HEK293 (cell line): Measurements from ENCODE around the gene CDKN3.

Experiments
- IKZF3 ChIP-seq: fragments of 450-650 bp; IDR thresholded peaks from 2 replicates; pipeline ENCODE4 v1.5.0; 2018; ENCODE audit warnings: missing biosample characterization, mild to moderate bottlenecking, missing genetic modification characterization, moderate library complexity
- KLF16 ChIP-seq: fragments of 450-650 bp; formaldehyde crosslinking; IDR thresholded peaks from 2 replicates; pipeline ENCODE4 v1.5.1; 2017; ENCODE audit warnings: missing biosample characterization, missing genetic modification characterization
- TCF7L2 ChIP-seq: IDR thresholded peaks from 2 replicates; pipeline ENCODE4 v1.6.1; 2011; ENCODE audit warnings: low read depth, mild to moderate bottlenecking, inconsistent platforms, low read length, moderate library complexity, borderline replicate concordance
- ZBTB20 ChIP-seq: fragments of 450-650 bp; formaldehyde crosslinking; IDR thresholded peaks from 2 replicates; pipeline ENCODE4 v1.5.1; 2016; ENCODE audit warnings: missing biosample characterization, missing genetic modification characterization
- ZFHX2 ChIP-seq: fragments of 450-650 bp; formaldehyde crosslinking; conservative IDR thresholded peaks from 2 replicates; pipeline ENCODE4 v1.5.1; 2016; ENCODE audit warnings: missing biosample characterization, missing genetic modification characterization
- ZFP3 ChIP-seq: fragments of 450-650 bp; formaldehyde crosslinking; IDR thresholded peaks from 2 replicates; pipeline ENCODE4 v1.5.1; 2016; ENCODE audit warnings: low read depth, missing biosample characterization, missing genetic modification characterization
- ZIC2 ChIP-seq: fragments of 450-650 bp; formaldehyde crosslinking; IDR thresholded peaks from 2 replicates; pipeline ENCODE4 v1.5.1; 2016; ENCODE audit warnings: missing biosample characterization, missing genetic modification characterization
- ZNF132 ChIP-seq: fragments of 450-650 bp; formaldehyde crosslinking; IDR thresholded peaks from 2 replicates; pipeline ENCODE4 v1.5.1; 2017; ENCODE audit warnings: missing biosample characterization, missing genetic modification characterization, borderline replicate concordance
- ZNF169 ChIP-seq: fragments of 450-650 bp; formaldehyde crosslinking; IDR thresholded peaks from 2 replicates; pipeline ENCODE4 v1.5.1; 2016; ENCODE audit warnings: missing biosample characterization, missing genetic modification characterization
- ZNF274 ChIP-seq, 2 experiments: fragments of 200-500 bp in 1 of 2; fragments of 450-650 bp in 1 of 2; sonication (Bioruptor generic) in 1 of 2; formaldehyde crosslinking in 1 of 2; IDR thresholded peaks; 2 replicates each; pipeline versions ENCODE4 v1.5.1 to v1.6.1; 2014 to 2016; ENCODE audit warnings: borderline replicate concordance in 1 of 2, inconsistent platforms in 1 of 2, low read length in 1 of 2, missing biosample characterization in 1 of 2, missing genetic modification characterization in 1 of 2
- ZNF621 ChIP-seq: fragments of 450-650 bp; formaldehyde crosslinking; IDR thresholded peaks from 2 replicates; pipeline ENCODE4 v1.5.1; 2017; ENCODE audit warnings: missing biosample characterization, missing genetic modification characterization
- ZNF76 ChIP-seq: fragments of 450-650 bp; formaldehyde crosslinking; IDR thresholded peaks from 2 replicates; pipeline ENCODE4; 2016; ENCODE audit warnings: low read depth, missing biosample characterization, missing genetic modification characterization, borderline replicate concordance
- ZNF791 ChIP-seq: fragments of 450-650 bp; formaldehyde crosslinking; IDR thresholded peaks from 2 replicates; pipeline ENCODE4 v1.5.1; 2016; ENCODE audit warnings: missing biosample characterization, missing genetic modification characterization
- ZSCAN23 ChIP-seq: fragments of 450-650 bp; formaldehyde crosslinking; IDR thresholded peaks from 2 replicates; pipeline ENCODE4 v1.5.1; 2016; ENCODE audit warnings: missing biosample characterization, missing genetic modification characterization
- TF ChIP-seq, protein P1 (sequence below): fragments of 450-650 bp; formaldehyde crosslinking; IDR thresholded peaks from 2 replicates; pipeline ENCODE4 v1.5.1; 2017; ENCODE audit warnings: missing biosample characterization, mild to moderate bottlenecking, missing genetic modification characterization, moderate library complexity
- TF ChIP-seq, protein P2 (sequence below): fragments of 450-650 bp; formaldehyde crosslinking; IDR thresholded peaks from 2 replicates; pipeline ENCODE4 v1.5.1; 2016; ENCODE audit warnings: missing biosample characterization, missing genetic modification characterization
- TF ChIP-seq, protein P3 (sequence below): fragments of 450-650 bp; formaldehyde crosslinking; IDR thresholded peaks from 2 replicates; pipeline ENCODE4 v1.5.0; 2017; ENCODE audit warnings: missing biosample characterization, missing genetic modification characterization, borderline replicate concordance
- TF ChIP-seq, protein P4 (sequence below): fragments of 450-650 bp; formaldehyde crosslinking; IDR thresholded peaks from 2 replicates; pipeline ENCODE4 v1.5.1; 2016; ENCODE audit warnings: missing biosample characterization, missing genetic modification characterization, borderline replicate concordance
- TF ChIP-seq, protein P5 (sequence below): fragments of 450-650 bp; formaldehyde crosslinking; IDR thresholded peaks from 2 replicates; pipeline ENCODE4 v1.5.1; 2017; ENCODE audit warnings: missing biosample characterization, missing genetic modification characterization
- TF ChIP-seq, protein P6 (sequence below): fragments of 450-650 bp; formaldehyde crosslinking; IDR thresholded peaks from 2 replicates; pipeline ENCODE4 v1.5.1; 2016; ENCODE audit warnings: missing biosample characterization, missing genetic modification characterization, borderline replicate concordance
- TF ChIP-seq, protein P7 (sequence below): fragments of 450-650 bp; formaldehyde crosslinking; IDR thresholded peaks from 2 replicates; pipeline ENCODE4 v1.5.1; 2016; ENCODE audit warnings: missing biosample characterization, missing genetic modification characterization, low read depth

CDKN3 gene

DNA sequence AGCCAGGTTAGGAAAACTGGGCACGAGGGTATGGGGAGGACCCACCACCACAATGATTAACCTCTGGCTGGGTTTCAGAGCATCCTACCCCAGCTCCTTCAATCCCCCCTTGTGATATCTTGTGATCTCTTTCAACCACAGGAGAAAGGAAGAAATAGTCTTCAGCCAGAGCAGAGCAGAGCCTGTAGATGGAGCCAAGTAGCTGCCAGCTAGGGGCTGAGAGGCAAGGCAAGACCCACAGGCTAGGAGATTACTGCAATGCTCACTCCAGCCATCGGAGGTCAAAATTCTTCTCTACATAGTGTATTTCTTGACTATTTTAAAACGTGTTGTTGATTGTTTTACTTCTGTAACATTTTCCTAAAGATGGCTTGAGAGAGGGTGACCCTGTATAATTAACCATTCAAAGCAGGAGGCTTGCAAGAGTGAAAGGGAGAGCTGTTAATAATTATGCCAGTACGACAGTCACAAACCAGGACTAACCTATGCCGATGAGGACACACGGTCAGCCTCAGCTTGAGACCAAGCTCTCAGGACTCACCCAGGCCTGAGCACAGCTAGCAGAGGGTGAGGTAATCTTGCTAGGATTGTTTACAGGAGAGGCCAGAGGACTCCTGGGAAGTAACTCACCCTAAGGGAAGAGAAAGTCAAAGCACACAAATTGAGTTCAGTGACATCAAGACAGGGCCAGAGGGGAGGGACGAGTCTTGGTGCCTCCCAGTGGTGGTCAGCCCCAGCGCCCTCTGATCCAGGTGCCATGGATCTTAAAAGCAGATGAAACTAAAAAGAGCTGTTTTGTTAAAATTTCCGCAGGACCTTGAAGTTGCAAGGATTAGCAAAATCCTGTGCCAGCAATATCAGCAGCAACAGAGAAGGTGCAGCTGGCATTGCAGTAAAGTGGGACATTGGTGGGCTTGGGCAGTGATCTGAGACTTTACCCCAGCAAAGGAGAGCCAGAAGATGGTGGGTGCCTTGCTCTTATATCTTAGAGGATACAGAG, 29.8 kb upstream of the CDKN3 start (continued):
- TF ChIP-seq, protein P1, sequence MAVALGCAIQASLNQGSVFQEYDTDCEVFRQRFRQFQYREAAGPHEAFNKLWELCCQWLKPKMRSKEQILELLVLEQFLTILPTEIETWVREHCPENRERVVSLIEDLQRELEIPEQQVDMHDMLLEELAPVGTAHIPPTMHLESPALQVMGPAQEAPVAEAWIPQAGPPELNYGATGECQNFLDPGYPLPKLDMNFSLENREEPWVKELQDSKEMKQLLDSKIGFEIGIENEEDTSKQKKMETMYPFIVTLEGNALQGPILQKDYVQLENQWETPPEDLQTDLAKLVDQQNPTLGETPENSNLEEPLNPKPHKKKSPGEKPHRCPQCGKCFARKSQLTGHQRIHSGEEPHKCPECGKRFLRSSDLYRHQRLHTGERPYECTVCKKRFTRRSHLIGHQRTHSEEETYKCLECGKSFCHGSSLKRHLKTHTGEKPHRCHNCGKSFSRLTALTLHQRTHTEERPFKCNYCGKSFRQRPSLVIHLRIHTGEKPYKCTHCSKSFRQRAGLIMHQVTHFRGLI (tag by site-specific recombination), result no peak
- TF ChIP-seq KLF16 (tag by site-specific recombination) (no peak), ZIC2 (tag by site-specific recombination) (peak; percentile 61), IKZF3 (peak; percentile 55; the same call in 1 of the 2 replicates), ZNF132 (tag by site-specific recombination) (no peak), ZNF274 (IDR thresholded peaks at IDR 0.05; ENCODE audit: low read length) (no peak), ZNF274 (tag by site-specific recombination; IDR thresholded peaks at IDR 0.05; ENCODE audit: borderline replicate concordance) (no peak), ZNF791 (tag by site-specific recombination) (no peak), ZNF76 (tag by site-specific recombination) (no peak), TCF7L2 (no peak), ZFHX2 (tag by site-specific recombination) (no peak), ZSCAN23 (tag by site-specific recombination) (no peak), ZNF621 (tag by site-specific recombination) (no peak), ZBTB20 (tag by site-specific recombination) (0 out of 2 replicates have a peak, but pooled peaks have one; percentile 31), ZNF169 (no peak), ZFP3 (no peak)
- TF ChIP-seq, protein P2, sequence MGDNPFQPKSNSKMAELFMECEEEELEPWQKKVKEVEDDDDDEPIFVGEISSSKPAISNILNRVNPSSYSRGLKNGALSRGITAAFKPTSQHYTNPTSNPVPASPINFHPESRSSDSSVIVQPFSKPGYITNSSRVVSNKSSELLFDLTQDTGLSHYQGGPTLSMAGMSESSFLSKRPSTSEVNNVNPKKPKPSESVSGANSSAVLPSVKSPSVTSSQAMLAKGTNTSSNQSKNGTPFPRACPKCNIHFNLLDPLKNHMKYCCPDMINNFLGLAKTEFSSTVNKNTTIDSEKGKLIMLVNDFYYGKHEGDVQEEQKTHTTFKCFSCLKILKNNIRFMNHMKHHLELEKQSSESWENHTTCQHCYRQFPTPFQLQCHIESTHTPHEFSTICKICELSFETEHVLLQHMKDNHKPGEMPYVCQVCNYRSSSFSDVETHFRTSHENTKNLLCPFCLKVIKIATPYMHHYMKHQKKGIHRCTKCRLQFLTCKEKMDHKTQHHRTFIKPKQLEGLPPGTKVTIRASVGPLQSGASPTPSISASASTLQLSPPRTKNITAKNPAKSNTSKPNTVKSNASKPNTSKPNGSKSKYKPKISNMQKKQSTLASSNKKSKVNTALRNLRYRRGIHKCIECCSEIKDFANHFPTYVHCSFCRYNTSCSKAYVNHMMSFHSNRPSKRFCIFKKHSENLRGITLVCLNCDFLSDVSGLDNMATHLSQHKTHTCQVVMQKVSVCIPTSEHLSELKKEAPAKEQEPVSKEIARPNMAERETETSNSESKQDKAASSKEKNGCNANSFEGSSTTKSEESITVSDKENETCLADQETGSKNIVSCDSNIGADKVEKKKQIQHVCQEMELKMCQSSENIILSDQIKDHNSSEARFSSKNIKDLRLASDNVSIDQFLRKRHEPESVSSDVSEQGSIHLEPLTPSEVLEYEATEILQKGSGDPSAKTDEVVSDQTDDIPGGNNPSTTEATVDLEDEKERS, result no peak
- TF ChIP-seq, protein P3, sequence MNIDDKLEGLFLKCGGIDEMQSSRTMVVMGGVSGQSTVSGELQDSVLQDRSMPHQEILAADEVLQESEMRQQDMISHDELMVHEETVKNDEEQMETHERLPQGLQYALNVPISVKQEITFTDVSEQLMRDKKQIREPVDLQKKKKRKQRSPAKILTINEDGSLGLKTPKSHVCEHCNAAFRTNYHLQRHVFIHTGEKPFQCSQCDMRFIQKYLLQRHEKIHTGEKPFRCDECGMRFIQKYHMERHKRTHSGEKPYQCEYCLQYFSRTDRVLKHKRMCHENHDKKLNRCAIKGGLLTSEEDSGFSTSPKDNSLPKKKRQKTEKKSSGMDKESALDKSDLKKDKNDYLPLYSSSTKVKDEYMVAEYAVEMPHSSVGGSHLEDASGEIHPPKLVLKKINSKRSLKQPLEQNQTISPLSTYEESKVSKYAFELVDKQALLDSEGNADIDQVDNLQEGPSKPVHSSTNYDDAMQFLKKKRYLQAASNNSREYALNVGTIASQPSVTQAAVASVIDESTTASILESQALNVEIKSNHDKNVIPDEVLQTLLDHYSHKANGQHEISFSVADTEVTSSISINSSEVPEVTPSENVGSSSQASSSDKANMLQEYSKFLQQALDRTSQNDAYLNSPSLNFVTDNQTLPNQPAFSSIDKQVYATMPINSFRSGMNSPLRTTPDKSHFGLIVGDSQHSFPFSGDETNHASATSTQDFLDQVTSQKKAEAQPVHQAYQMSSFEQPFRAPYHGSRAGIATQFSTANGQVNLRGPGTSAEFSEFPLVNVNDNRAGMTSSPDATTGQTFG (tag by site-specific recombination), result no peak
- TF ChIP-seq, protein P4, sequence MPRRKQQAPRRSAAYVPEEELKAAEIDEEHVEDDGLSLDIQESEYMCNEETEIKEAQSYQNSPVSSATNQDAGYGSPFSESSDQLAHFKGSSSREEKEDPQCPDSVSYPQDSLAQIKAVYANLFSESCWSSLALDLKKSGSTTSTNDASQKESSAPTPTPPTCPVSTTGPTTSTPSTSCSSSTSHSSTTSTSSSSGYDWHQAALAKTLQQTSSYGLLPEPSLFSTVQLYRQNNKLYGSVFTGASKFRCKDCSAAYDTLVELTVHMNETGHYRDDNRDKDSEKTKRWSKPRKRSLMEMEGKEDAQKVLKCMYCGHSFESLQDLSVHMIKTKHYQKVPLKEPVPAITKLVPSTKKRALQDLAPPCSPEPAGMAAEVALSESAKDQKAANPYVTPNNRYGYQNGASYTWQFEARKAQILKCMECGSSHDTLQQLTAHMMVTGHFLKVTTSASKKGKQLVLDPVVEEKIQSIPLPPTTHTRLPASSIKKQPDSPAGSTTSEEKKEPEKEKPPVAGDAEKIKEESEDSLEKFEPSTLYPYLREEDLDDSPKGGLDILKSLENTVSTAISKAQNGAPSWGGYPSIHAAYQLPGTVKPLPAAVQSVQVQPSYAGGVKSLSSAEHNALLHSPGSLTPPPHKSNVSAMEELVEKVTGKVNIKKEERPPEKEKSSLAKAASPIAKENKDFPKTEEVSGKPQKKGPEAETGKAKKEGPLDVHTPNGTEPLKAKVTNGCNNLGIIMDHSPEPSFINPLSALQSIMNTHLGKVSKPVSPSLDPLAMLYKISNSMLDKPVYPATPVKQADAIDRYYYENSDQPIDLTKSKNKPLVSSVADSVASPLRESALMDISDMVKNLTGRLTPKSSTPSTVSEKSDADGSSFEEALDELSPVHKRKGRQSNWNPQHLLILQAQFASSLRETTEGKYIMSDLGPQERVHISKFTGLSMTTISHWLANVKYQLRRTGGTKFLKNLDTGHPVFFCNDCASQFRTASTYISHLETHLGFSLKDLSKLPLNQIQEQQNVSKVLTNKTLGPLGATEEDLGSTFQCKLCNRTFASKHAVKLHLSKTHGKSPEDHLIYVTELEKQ (tag by site-specific recombination), result no peak
- TF ChIP-seq, protein P5, sequence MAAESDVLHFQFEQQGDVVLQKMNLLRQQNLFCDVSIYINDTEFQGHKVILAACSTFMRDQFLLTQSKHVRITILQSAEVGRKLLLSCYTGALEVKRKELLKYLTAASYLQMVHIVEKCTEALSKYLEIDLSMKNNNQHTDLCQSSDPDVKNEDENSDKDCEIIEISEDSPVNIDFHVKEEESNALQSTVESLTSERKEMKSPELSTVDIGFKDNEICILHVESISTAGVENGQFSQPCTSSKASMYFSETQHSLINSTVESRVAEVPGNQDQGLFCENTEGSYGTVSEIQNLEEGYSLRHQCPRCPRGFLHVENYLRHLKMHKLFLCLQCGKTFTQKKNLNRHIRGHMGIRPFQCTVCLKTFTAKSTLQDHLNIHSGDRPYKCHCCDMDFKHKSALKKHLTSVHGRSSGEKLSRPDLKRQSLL (tag by site-specific recombination), result no peak
- TF ChIP-seq, protein P6, sequence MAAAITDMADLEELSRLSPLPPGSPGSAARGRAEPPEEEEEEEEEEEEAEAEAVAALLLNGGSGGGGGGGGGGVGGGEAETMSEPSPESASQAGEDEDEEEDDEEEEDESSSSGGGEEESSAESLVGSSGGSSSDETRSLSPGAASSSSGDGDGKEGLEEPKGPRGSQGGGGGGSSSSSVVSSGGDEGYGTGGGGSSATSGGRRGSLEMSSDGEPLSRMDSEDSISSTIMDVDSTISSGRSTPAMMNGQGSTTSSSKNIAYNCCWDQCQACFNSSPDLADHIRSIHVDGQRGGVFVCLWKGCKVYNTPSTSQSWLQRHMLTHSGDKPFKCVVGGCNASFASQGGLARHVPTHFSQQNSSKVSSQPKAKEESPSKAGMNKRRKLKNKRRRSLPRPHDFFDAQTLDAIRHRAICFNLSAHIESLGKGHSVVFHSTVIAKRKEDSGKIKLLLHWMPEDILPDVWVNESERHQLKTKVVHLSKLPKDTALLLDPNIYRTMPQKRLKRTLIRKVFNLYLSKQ (tag by site-specific recombination), result no peak
- TF ChIP-seq, protein P7, sequence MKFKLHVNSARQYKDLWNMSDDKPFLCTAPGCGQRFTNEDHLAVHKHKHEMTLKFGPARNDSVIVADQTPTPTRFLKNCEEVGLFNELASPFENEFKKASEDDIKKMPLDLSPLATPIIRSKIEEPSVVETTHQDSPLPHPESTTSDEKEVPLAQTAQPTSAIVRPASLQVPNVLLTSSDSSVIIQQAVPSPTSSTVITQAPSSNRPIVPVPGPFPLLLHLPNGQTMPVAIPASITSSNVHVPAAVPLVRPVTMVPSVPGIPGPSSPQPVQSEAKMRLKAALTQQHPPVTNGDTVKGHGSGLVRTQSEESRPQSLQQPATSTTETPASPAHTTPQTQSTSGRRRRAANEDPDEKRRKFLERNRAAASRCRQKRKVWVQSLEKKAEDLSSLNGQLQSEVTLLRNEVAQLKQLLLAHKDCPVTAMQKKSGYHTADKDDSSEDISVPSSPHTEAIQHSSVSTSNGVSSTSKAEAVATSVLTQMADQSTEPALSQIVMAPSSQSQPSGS (tag by site-specific recombination), result 0 out of 2 replicates have a peak, but pooled peaks have one; percentile 22
